Measurements from ENCODE around the gene CERS6. TPM values are rescaled to one million over a fixed set of nuclear protein-coding genes. Genes with fewer than 3 reads are reported as not detected.

Gene CERS6
- total RNA-seq, 1 donor from 2014 or later: 27.1 TPM

DNA sequence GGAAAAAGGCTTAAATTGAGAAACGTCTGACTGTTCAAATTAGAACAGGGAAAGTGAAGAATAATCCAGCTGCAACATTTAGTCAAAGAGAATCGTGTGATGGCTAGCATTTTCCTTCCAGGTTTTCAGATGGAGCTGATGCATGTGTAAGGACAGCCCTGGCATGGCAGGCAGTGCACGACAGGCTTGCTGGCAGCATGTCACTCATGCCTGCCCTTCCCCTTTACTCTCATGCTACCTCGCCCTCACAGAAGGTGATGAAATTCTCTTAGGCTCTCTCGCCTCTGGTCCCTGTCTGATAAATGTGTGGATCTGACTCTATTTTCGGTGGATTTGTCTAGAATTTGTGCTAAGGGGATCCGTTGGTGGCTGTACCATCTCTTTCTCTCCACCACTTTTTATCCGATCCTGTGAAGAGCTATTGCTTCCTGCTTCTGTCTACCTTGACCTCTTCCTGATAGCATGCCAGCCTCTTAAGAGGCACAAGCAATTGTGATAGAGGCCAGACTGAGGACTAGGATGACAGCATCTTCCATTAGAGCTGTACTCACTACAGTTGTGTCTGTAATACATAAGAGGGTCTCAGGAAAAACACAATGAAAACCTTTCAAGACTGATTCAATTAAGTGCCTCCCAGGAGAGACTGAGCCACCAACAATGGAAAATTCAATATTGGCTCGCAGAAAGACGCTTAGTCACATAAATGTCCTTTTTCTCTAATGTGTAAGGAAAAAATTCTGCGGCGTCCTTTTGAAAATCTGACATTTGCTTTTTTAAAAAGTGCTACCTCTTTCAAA is 280.8 kb downstream of the CERS6 start:
- Mint-ChIP-seq H3K4me3 (no peak overlapping the region), H3K36me3 (ENCODE audit: low read depth) (peaks cover 4% of the 10 kb centered on the region), H3K4me1 (ENCODE audit: low read depth) (no peaks in the 10 kb centered on the region), H3K27me3 (ENCODE audit: insufficient read depth) (no peaks in the 10 kb centered on the region), H3K9me3 (no peaks in the 10 kb centered on the region), H3K27ac (no peak overlapping the region)
- intact Hi-C loops (cut with micrococcal nuclease): no loop called here
- DNase-seq (ENCODE audit: low spot score): no peak

DNA sequence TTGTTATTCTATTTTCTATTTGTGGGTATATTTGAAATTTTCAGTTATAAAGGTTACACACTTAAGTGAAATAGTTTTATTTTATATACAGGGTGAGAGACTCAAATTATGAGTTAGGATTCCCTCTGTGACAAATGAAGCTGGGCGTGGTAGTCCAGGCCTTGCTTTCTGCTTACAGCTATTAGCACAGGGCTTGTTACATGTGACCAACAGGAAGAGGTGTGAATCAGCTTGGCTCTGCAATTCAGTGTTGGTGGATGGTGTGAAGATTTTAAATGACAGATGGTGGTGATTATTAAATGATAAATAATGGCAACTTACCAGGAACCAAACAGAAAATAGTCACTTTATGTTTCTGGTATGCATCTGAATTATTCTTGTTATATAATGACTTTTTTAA is 282.0 kb downstream of the CERS6 start:
- Mint-ChIP-seq H3K4me1 (ENCODE audit: low read depth) (no peaks in the 10 kb centered on the region), H3K27ac (no peak overlapping the region), H3K27me3 (ENCODE audit: insufficient read depth) (no peaks in the 10 kb centered on the region), H3K36me3 (ENCODE audit: low read depth) (peaks cover 4% of the 10 kb centered on the region), H3K4me3 (no peak overlapping the region), H3K9me3 (no peaks in the 10 kb centered on the region)
- intact Hi-C loops (cut with micrococcal nuclease): no loop called here
- no peak for DNase-seq (ENCODE audit: low spot score)

DNA sequence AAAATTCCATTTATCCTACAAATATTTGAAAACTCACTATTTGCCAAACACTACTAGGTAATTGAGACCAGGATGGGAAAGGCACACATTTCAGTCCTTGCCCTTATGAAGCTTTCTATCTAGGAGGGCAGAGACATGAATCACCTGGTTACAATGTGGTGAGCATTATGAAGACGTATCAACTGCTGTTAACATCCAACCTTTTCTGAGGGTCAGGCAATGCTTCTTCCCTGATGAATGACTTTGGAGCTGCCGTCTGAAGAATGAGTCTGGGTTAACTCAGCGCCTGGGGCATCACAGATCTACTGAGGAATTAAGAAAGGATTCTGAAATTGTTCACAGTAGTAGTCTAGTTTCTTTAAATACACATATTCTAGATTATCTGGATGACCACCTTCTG is 284.3 kb downstream of the CERS6 start:
- H3K4me1 Mint-ChIP-seq (ENCODE audit: low read depth): no peaks in the 10 kb centered on the region
- intact Hi-C loops (cut with micrococcal nuclease): no loop called here
- H3K4me3 Mint-ChIP-seq: no peak overlapping the region
- no peaks in the 10 kb centered on the region for H3K9me3 Mint-ChIP-seq
- peaks cover 4% of the 10 kb centered on the region for H3K36me3 Mint-ChIP-seq (ENCODE audit: low read depth)
- DNase-seq (ENCODE audit: low spot score): no peak
- no peaks in the 10 kb centered on the region for H3K27me3 Mint-ChIP-seq (ENCODE audit: insufficient read depth)
- H3K27ac Mint-ChIP-seq: no peak overlapping the region

DNA sequence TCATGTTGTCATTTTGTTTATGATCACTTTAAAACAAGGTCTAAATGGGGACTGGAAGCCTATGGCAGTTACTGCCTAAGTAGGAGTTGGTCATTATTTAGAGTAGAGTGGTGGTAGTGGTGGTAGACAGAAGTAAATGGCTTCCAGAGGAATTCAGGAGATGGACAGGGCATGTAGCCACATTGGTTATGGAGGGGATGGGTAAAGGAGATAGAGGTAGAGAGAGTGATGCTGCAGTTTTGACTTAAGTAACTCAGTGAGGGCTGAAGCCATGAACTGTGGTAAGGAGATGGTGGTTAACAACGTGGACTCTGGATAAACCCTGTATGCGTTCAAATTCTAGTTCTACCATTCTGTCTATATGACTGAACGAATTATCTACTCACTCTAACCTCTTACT is 284.7 kb downstream of the CERS6 start:
- H3K36me3 Mint-ChIP-seq (ENCODE audit: low read depth): peaks cover 4% of the 10 kb centered on the region
- H3K27me3 Mint-ChIP-seq (ENCODE audit: insufficient read depth): no peaks in the 10 kb centered on the region
- H3K27ac Mint-ChIP-seq: no peak overlapping the region
- H3K9me3 Mint-ChIP-seq: no peaks in the 10 kb centered on the region
- no peaks in the 10 kb centered on the region for H3K4me1 Mint-ChIP-seq (ENCODE audit: low read depth)
- no peak for DNase-seq (ENCODE audit: low spot score)
- H3K4me3 Mint-ChIP-seq: no peak overlapping the region
- intact Hi-C loops (cut with micrococcal nuclease): no loop called here

DNA sequence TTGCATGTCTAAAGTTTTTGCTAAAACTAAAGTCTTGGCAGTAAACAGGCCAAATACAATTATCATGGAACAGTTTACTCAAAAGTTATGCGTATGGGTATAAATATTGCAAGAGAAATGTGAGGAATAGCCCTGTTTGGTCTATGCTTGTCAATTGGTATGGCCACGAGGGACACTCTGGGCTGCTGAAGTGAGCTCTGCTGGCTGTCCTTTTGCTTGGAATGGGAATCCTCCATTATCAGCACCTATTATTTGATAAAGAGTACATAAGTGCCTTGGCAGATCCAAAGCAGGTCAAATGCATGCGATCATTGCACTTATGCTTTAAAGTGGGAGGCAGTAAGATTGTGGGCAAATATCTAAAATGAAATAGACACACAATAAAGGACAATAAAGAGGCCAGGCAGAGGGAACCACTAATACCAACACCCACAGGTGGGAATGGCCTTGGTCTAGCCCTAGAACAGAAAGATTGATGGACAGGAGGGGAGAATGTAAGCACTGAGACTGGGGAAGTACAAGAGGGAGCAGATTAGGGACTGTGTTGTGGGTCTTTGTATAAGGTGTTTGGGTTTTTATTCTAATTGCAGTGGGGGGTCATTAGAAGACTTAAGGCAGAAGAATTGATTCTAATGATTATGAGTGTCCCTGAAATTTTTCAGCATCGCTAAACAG is 286.3 kb downstream of the CERS6 start:
- no peak for DNase-seq (ENCODE audit: low spot score)
- no peak overlapping the region for H3K27ac Mint-ChIP-seq
- H3K9me3 Mint-ChIP-seq: no peaks in the 10 kb centered on the region
- H3K36me3 Mint-ChIP-seq (ENCODE audit: low read depth): peaks cover 4% of the 10 kb centered on the region
- intact Hi-C loops (cut with micrococcal nuclease): no loop called here
- H3K4me1 Mint-ChIP-seq (ENCODE audit: low read depth): no peaks in the 10 kb centered on the region
- no peak overlapping the region for H3K4me3 Mint-ChIP-seq
- no peaks in the 10 kb centered on the region for H3K27me3 Mint-ChIP-seq (ENCODE audit: insufficient read depth)

DNA sequence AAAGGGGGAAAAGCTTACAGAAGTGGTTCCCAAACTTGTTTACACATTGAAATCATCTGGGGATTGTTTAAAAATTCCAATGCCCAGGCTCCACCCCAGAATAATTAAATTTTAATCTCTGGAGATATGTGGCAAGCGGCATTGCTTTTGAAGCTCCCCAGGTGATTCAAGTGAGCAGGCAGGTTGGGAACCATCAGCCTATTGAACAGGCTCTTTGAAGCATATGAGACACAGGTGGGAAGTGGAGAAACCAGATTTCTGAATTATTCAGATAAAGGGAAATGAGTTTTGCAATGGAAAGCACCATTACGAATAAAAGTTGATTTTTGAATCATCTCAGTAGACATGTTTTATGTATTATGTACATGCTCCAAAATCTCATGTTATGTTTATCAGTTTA is 288.8 kb downstream of the CERS6 start:
- peaks cover 16% of the 10 kb centered on the region for H3K4me1 Mint-ChIP-seq (ENCODE audit: low read depth)
- no peak overlapping the region for H3K27ac Mint-ChIP-seq
- intact Hi-C loops (cut with micrococcal nuclease): no loop called here
- peaks cover 3% of the 10 kb centered on the region for H3K36me3 Mint-ChIP-seq (ENCODE audit: low read depth)
- no peaks in the 10 kb centered on the region for H3K9me3 Mint-ChIP-seq
- H3K4me3 Mint-ChIP-seq: no peak overlapping the region
- DNase-seq (ENCODE audit: low spot score): no peak
- no peaks in the 10 kb centered on the region for H3K27me3 Mint-ChIP-seq (ENCODE audit: insufficient read depth)

DNA sequence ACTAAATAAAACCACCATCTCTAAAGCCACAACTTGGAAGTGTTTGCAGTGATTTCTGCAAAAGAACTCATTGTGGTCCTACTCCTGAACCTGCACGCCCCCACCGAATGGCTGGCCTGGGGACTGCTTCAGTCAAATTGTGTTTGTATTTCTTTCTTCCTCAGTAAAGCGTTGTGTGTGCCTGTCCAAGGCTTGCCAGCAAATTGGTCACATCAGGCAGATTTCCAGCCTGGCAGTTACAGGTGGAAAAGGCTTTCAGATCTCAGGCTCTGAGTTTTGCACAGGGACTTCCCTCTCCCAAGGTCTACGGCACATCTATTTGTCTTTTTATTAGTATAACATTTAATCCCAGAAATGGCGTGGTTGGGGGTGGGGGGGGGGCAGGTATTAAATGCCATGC is 292.4 kb downstream of the CERS6 start:
- no peak for DNase-seq (ENCODE audit: low spot score)
- Mint-ChIP-seq H3K4me1 (ENCODE audit: low read depth) (peaks cover 41% of the 10 kb centered on the region), H3K9me3 (no peaks in the 10 kb centered on the region), H3K4me3 (no peak overlapping the region), H3K27me3 (ENCODE audit: insufficient read depth) (no peaks in the 10 kb centered on the region), H3K36me3 (ENCODE audit: low read depth) (peaks cover 4% of the 10 kb centered on the region), H3K27ac (no peak overlapping the region)
- intact Hi-C loops (cut with micrococcal nuclease): no loop called here

DNA sequence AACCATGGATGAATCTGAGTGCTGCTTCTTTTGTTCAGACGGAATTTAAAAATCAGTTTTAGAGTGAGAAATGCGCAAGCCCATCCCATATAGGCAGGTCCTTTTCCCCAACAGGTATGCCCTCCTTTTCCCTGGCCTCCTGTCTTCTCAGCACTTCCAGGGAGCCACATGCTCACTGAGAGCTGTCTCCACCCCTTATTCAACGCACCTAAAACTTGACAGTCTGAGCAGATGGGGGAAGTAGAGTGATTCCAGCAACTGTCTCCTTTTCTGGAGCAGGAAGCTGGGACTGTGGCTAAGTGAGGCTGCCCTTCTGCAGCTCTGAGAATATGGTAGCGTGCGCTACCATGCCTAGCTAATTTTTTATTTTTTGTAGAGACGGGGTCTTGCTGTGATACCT is 293.2 kb downstream of the CERS6 start:
- peaks cover 48% of the 10 kb centered on the region for H3K4me1 Mint-ChIP-seq (ENCODE audit: low read depth)
- no peak for DNase-seq (ENCODE audit: low spot score)
- H3K27ac Mint-ChIP-seq: no peak overlapping the region
- intact Hi-C loops (cut with micrococcal nuclease): no loop called here
- peaks cover 4% of the 10 kb centered on the region for H3K36me3 Mint-ChIP-seq (ENCODE audit: low read depth)
- H3K27me3 Mint-ChIP-seq (ENCODE audit: insufficient read depth): no peaks in the 10 kb centered on the region
- H3K9me3 Mint-ChIP-seq: no peaks in the 10 kb centered on the region
- no peak overlapping the region for H3K4me3 Mint-ChIP-seq

DNA sequence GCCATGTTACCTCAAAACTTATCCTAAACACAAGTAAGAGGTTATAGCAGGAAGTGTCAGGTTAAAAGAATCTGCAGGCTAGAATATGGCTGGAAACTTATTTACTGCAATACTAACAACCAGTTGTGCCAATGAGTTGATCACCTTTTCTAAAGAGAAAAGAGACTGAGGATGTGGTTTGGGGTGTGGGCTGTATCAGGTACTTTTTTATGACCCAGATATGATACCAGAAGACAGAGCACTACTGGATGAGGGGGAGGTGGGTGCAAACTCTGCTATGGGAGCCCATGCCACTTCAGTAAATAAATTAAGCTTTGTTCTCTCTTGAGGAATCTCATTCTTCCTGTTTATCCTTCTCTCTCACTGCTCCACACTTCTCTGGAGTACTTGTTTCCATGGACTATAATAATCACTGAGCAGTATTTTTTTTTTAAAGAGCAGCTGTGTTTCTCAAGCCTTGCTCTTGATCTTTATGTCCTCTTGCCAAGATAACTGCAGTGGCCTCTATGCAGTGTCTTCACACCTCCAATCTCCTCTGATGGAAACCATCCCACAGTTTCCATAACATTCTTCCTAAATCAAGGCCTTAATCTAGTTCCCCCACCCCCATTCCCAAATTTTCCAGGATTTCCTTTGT is 295.1 kb downstream of the CERS6 start:
- H3K27ac Mint-ChIP-seq: peak overlapping the region; percentile 42
- intact Hi-C loops (cut with micrococcal nuclease): loop anchor here (1.0 to 5.0 kb wide), 4 partner anchors 32 to 420 kb away; no protein-coding TSS in a partner anchor
- H3K4me3 Mint-ChIP-seq: peak overlapping the region; percentile 24
- no peaks in the 10 kb centered on the region for H3K9me3 Mint-ChIP-seq
- peaks cover 50% of the 10 kb centered on the region for H3K4me1 Mint-ChIP-seq (ENCODE audit: low read depth)
- no peaks in the 10 kb centered on the region for H3K27me3 Mint-ChIP-seq (ENCODE audit: insufficient read depth)
- peak; percentile 12 for DNase-seq (ENCODE audit: low spot score)
- peaks cover 4% of the 10 kb centered on the region for H3K36me3 Mint-ChIP-seq (ENCODE audit: low read depth)

DNA sequence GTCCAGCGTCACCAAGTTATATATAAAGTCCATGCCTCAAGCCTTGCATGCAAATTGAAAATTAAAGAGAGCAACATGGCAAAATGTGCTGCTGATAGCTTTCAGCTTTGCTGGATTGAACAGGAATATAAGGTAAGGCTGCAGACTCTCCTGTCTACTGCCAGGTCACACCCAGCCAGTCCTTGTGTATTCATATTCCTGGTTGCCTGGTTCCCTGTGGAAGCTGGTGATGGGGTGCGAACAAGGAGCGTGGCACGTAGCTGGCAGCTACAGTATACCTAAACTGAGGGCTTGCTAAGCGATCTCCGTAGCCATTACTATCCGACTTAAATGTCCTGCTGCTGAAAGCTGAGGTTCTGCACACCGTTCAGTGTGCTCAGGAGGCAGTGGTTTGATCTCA is 296.3 kb downstream of the CERS6 start:
- H3K4me1 Mint-ChIP-seq (ENCODE audit: low read depth): peaks cover 62% of the 10 kb centered on the region
- H3K4me3 Mint-ChIP-seq: no peak overlapping the region
- no peaks in the 10 kb centered on the region for H3K9me3 Mint-ChIP-seq
- intact Hi-C loops (cut with micrococcal nuclease): loop anchor here (5.0 kb wide), 1 partner anchor 260 kb away; no protein-coding TSS in a partner anchor
- no peak for DNase-seq (ENCODE audit: low spot score)
- no peak overlapping the region for H3K27ac Mint-ChIP-seq
- H3K27me3 Mint-ChIP-seq (ENCODE audit: insufficient read depth): no peaks in the 10 kb centered on the region
- H3K36me3 Mint-ChIP-seq (ENCODE audit: low read depth): peaks cover 4% of the 10 kb centered on the region

DNA sequence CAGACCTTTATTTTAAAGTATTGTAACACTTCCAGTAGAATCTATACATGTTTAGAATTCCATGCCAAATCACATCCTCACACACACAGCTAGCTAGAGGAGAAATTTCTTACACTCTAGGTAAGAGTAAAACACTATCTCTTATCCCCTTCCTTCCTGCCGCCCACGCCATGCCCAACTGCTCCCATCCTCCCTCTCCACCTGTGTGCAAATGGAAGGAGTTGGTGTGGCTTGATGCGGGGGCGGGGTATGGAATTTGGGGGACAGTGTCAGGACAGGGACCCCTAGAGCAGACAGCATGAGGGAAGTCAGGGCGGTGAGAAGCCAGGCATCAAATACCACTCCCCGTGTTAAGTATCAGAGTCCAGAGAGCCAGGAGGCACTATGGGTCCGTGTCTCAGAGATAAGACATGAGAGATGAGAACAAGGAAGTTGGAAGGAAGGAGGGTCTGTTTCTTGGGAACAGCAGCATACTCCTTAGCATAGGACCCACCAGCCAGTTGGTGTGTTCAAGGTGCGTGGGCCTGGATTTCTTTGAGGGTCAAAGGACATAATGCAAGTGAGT is 297.8 kb downstream of the CERS6 start:
- no peak overlapping the region for H3K4me3 Mint-ChIP-seq
- peaks cover 2% of the 10 kb centered on the region for H3K36me3 Mint-ChIP-seq (ENCODE audit: low read depth)
- no peaks in the 10 kb centered on the region for H3K9me3 Mint-ChIP-seq
- intact Hi-C loops (cut with micrococcal nuclease): loop anchor here (5.0 kb wide), 1 partner anchor 262 kb away; no protein-coding TSS in a partner anchor
- H3K4me1 Mint-ChIP-seq (ENCODE audit: low read depth): peaks cover 57% of the 10 kb centered on the region
- no peak for DNase-seq (ENCODE audit: low spot score)
- H3K27ac Mint-ChIP-seq: no peak overlapping the region
- H3K27me3 Mint-ChIP-seq (ENCODE audit: insufficient read depth): no peaks in the 10 kb centered on the region

DNA sequence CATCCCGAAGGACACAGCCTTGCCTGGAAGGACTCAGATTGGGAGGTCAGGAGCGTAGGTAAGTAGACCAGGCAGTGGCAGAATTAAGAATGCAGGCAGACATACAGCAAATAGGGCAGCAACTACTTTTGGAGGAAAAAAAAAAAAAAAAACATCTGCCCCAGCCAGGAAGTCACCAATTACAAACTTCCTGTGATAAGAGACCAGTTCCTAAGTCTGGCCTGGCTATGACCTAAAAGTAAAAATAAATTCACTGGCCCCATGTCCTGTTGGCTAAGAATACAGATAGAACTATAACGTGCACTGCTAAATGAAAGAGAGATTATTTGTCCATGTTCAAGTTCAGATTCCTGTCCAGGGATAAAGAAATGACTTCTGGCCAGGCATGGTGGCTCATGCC is 301.2 kb downstream of the CERS6 start:
- no peaks in the 10 kb centered on the region for H3K9me3 Mint-ChIP-seq
- H3K27ac Mint-ChIP-seq: no peak overlapping the region
- H3K4me3 Mint-ChIP-seq: no peak overlapping the region
- intact Hi-C loops (cut with micrococcal nuclease): loop anchor here (5.0 kb wide), 1 partner anchor 510 kb away; the partner anchor contains the start of gene STK39
- no peak for DNase-seq (ENCODE audit: low spot score)
- H3K27me3 Mint-ChIP-seq (ENCODE audit: insufficient read depth): no peaks in the 10 kb centered on the region
- no peaks in the 10 kb centered on the region for H3K36me3 Mint-ChIP-seq (ENCODE audit: low read depth)
- H3K4me1 Mint-ChIP-seq (ENCODE audit: low read depth): peaks cover 25% of the 10 kb centered on the region

All from activated T-helper 1 cell treated with anti-CD3 and anti-CD28 coated beads, Interleukin-12 subunit alpha, Interleukin-12 subunit beta, Interleukin-2, Interleukin-4 antibody, amounts not matched to agents 30 ng/mL and 10 ng/mL and 1 ng/mL, durations not matched to agents 14 hours and 24 hours and 36 hours (primary cell).